HG03575 (cell line): Measurements from ENCODE around the gene POMT1.
"Not testable (repeated sequence)": the region's sequence is repeated elsewhere in the genome, so short reads cannot be mapped to it uniquely, and the experiment has no call there.

ENCODE experiments used
- ATAC-seq: cut with Tn5 transposase; IDR thresholded peaks from one replicate; pipeline ENCODE4 v1.9.1; 2021; ENCODE audit not compliant: unreplicated experiment, insufficient number of reproducible peaks, low FRiP score; ENCODE audit errors: extremely low read depth

Gene POMT1

DNA sequence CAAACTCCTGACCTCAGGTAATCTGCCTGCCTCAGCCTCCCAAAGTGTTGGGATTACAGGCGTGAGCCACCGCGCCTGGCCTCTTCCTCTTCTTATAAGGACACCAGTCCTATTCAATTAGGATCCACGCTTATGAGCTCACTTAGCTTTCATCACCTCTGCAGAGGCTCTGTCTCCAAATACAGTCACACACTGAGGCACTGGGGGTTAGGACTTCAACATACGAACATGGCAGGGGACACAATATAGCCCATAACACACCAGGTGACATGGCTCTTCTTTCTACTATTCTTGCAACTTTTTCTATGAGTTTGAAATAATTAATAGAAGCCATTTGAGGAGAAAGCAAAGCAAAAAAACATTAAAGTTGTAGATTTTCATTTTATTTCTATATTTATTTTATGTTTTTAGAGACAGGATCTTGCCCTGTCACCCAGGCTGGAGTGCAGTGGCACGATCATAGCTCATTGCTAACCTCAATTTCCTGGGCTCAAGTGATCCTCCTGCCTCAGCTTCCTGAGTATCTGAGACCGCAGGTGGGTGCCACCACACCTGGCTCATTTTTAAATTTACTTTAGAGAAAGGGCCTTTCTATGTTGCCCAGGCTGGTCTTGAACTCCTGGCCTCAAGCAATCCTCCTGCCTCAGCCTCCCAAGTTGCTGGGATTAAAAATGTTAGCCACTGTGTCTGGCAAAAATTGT is 36.7 kb downstream of the POMT1 start:
- ATAC-seq, result no peak

GRCh38 chr9:131543141-131543540 is 40.4 kb downstream of the POMT1 start:
- no peak for ATAC-seq

- ATAC-seq, result no peak
These were observed 42.5 kb downstream of the POMT1 start, which contains the start of gene PRRT1B for GRCh38 chr9:131545003-131545785. TSS of gene PRRT1B (plus strand) at chr9:131545523. CDS start at chr9:131545616, 93 bp downstream.

GRCh38 chr9:131545786-131546335 is 43.1 kb downstream of the POMT1 start:
- no peak for ATAC-seq

- no peak for ATAC-seq
These were observed 43.8 kb downstream of the POMT1 start for GRCh38 chr9:131546336-131547084.

- not testable (repeated sequence) for ATAC-seq
These were observed 46.5 kb downstream of the POMT1 start for GRCh38 chr9:131549186-131549585.

- ATAC-seq, result not testable (repeated sequence)
These were observed 47.7 kb downstream of the POMT1 start for GRCh38 chr9:131550465-131550864.

- ATAC-seq, result no peak
These were observed 49.3 kb downstream of the POMT1 start for GRCh38 chr9:131552030-131552429.

- ATAC-seq, result no peak
These were observed 51.5 kb downstream of the POMT1 start for GRCh38 chr9:131554087-131554842.

GRCh38 chr9:131554843-131555351 is 52.2 kb downstream of the POMT1 start:
- ATAC-seq, result no peak

DNA sequence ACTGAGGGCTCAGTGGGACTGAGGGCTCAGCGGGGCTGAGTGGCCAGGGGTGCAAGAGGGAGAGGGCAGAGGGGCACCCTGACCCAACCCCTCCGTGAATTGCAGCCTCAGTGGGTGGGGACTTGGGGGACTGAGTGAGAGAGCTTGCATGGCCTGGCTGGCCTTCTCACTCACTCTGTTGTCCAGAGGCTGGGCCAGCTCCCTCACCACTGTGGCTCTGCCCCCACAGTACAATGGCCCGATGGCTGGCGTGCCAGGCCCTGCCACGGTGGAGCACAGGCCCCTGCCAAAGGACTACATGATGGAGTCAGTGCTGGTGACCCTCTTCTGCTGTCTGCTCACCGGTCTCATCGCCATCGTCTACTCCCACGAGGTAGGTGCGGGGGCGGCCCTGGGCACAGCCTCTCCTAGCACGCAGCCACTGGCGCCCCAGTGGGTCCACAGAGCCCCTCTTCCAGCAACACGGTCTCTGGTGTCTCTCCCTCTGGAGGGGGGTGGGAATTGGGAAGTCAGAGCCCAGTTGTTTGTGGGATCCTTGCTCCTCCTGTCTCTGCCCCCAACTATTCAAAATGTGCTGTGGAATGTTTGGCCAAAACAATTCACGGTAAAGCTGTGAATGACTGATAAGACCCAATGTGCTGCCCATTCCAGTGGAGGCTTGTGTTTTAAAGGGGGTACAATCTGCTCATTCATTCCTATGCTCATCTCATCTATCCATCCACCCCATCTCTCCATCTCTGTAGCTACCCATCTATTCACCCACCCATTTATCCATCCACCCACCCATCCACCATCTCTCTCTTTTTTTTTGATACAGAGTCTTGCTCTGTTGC is 53.3 kb downstream of the POMT1 start:
- ATAC-seq, result no peak

DNA sequence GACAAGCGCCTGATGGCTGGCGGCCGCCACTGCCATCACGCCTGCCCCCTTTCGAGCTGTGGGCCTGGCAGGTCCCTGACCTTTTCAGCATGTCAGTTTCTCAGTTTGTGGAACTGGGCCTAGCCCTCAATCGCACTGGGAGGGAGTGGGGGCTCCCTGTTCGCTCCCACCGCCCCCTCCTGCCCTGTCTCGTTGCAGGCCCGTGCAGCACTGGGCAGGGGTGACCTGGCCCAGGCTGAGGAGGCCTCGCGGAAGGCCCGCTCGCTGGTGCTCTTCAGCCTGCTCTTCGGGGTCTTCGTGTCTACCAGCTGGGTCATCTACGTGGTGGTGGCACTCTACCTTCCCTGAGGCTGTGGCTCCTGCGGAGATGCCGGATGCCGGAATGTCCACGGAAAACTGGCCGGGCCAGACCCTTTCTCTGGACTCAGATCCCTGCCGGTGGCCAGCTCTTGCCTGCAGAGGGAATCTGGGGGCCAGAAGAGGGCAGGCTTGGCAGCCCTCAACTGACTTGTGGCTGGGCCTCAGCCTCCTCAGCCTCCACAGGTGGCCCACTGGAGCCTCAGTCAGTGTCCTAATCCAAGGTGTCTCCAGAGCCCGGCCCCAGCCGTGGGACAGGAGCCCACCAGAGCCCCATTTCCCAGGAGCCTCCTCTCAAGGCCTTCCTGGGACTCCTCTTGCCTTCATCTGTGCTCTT is 55.3 kb downstream of the POMT1 start:
- no peak for ATAC-seq

GRCh38 chr9:131559421-131560000 is 56.8 kb downstream of the POMT1 start:
- no peak for ATAC-seq

DNA sequence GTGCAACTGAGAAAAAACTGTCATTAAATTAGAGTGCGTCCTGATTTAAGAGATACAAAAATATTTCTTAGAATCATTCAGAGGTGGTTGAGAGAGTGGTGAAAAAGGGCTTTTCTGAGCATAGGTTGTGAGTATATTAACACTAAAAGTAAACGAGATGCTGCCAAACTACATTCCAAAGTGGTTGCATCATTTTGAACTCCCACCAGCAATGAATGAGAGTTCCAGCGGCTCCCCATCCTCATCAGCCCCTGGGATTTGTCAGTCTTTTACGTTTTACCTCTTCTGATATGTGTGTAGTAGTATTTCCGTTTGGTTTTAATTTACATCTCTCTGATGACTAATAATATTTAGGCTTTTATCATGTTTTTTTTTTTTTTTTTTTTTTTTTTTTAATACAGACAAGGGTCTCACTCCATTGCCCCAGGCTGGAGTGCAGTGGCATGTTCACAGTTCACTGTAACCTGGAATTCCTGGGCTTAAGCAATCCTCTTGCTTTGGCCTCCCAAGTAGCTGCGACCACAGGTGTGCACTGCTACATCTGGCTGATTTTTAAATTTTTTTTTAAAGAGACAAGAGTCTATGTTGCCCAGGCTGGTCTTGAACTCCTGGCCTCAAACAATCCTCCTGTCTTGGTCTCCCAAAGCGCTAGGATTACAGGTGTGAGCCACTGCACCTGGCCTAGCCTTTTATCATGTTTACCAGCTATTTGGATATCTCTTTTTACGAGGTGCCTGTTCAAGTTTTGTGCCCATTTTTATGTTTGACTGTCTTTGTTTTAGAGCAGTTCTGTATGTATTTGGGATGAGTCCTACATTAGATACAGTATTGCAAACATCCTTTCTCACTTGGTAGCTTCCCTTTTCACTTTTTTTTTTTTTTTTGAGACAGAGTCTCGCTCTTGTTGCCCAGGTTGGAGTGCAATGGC is 59.6 kb downstream of the POMT1 start:
- ATAC-seq, result no peak

- no peak for ATAC-seq
These were observed 62.7 kb downstream of the POMT1 start for GRCh38 chr9:131565369-131565768.

GRCh38 chr9:131566158-131566557 is 63.4 kb downstream of the POMT1 start:
- no peak for ATAC-seq
